Upper lobe of right lung (tissue), 1 donor: ENCODE data around the gene PF4V1. TPM values are rescaled to one million over a fixed set of nuclear protein-coding genes. Genes with fewer than 3 reads are reported as not detected.

Source experiments
- ATAC-seq: fragments of 200-7000 bp; cut with Tn5 transposase; one replicate; pipeline ENCODE4 v1.9.1; 2020; ENCODE audit warnings: mild to moderate bottlenecking, moderate library complexity
- DNase-seq: peaks from one replicate; pipeline ENCODE4 v3.0.0-alpha.2; 2020
- H3K27ac ChIP-seq: fragments of 200-600 bp; one replicate; pipeline ENCODE4 v1.8.0; 2022
- H3K27me3 ChIP-seq: fragments of 200-600 bp; one replicate; pipeline ENCODE4 v1.8.0; 2022; ENCODE audit warnings: mild to moderate bottlenecking
- H3K36me3 ChIP-seq: fragments of 200-600 bp; one replicate; pipeline ENCODE4 v1.8.0; 2022
- H3K4me1 ChIP-seq: fragments of 200-600 bp; one replicate; pipeline ENCODE4 v1.8.0; 2022
- H3K4me3 ChIP-seq: fragments of 200-600 bp; one replicate; pipeline ENCODE4 v1.8.0; 2022; ENCODE audit warnings: mild to moderate bottlenecking
- H3K9me3 ChIP-seq: fragments of 200-600 bp; one replicate; pipeline ENCODE4 v1.8.0; 2022
- intact Hi-C: fragments of 100-400 bp; cut with DNase I; formaldehyde crosslinking; loops from one replicate; pipeline ENCODE4 v1.11.0; 2022
- total RNA-seq: library from RNA; stranded (reverse); fragmentation: NEBNext Ultra II Directional; extraction: Animal tissue kit (Norgen Biotek cat#: 25700); gene quantifications from one replicate; pipeline ENCODE4 v1.2.1, GENCODE V29; 2021
- TF ChIP-seq, protein P1 (sequence below): fragments of 200-600 bp; IDR thresholded peaks from one replicate; pipeline ENCODE4 v1.8.0; 2022; ENCODE audit warnings: antibody characterized with exemption
- donor health status: DM: no; HTN: yes; CAD: no; lungs with severe emphysema.

The PF4V1 gene
- total RNA-seq, 1 donor from 2014 or later: not detected

- Histone ChIP-seq H3K27ac (no peak overlapping the region), H3K4me3 (no peak overlapping the region), H3K36me3 (no peaks in the 10 kb centered on the region), H3K27me3 (no peaks in the 10 kb centered on the region), H3K4me1 (peaks cover 9% of the 10 kb centered on the region), H3K9me3 (no peaks in the 10 kb centered on the region)
- TF ChIP-seq, protein P1, sequence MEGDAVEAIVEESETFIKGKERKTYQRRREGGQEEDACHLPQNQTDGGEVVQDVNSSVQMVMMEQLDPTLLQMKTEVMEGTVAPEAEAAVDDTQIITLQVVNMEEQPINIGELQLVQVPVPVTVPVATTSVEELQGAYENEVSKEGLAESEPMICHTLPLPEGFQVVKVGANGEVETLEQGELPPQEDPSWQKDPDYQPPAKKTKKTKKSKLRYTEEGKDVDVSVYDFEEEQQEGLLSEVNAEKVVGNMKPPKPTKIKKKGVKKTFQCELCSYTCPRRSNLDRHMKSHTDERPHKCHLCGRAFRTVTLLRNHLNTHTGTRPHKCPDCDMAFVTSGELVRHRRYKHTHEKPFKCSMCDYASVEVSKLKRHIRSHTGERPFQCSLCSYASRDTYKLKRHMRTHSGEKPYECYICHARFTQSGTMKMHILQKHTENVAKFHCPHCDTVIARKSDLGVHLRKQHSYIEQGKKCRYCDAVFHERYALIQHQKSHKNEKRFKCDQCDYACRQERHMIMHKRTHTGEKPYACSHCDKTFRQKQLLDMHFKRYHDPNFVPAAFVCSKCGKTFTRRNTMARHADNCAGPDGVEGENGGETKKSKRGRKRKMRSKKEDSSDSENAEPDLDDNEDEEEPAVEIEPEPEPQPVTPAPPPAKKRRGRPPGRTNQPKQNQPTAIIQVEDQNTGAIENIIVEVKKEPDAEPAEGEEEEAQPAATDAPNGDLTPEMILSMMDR: no peak
- intact Hi-C loops: no loop called here
- DNase-seq: no peak
- ATAC-seq: no peak
These were observed 7.8 kb downstream of the PF4V1 start for GRCh38 chr4:73860917-73861316.

DNA sequence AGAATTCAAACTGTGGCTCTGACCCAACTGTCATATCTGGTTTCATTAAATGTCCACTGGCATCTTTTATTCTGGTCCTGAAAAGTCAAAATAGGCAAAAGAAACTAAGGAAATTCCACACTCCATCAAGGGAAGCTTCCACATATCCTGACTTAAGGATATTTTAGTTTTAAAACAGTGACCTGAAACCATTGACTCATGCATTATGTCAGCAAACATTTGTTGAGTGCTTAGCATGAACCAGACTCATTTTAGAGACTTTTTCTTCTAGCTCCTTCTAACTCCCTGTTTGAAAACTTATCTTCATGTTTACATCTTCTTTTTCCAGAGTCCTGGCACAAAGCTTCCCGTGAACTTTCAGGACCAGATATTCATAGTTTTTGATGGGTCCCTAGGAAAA, 9.2 kb downstream of the PF4V1 start:
- Histone ChIP-seq H3K27me3 (no peaks in the 10 kb centered on the region), H3K9me3 (no peaks in the 10 kb centered on the region), H3K4me3 (no peak overlapping the region), H3K36me3 (no peaks in the 10 kb centered on the region), H3K4me1 (peaks cover 5% of the 10 kb centered on the region), H3K27ac (no peak overlapping the region)
- TF ChIP-seq, protein P1: no peak
- intact Hi-C loops: no loop called here
- DNase-seq (no peak), ATAC-seq (no peak)

GRCh38 chr4:73864365-73864764, 11.3 kb downstream of the PF4V1 start:
- Histone ChIP-seq H3K4me1 (peaks cover 5% of the 10 kb centered on the region), H3K27me3 (no peaks in the 10 kb centered on the region), H3K27ac (no peak overlapping the region), H3K9me3 (no peaks in the 10 kb centered on the region), H3K36me3 (no peaks in the 10 kb centered on the region), H3K4me3 (no peak overlapping the region)
- TF ChIP-seq, protein P1: peak; percentile 39
- no peak for ATAC-seq
- no peak for DNase-seq
- intact Hi-C loops: no loop called here

DNA sequence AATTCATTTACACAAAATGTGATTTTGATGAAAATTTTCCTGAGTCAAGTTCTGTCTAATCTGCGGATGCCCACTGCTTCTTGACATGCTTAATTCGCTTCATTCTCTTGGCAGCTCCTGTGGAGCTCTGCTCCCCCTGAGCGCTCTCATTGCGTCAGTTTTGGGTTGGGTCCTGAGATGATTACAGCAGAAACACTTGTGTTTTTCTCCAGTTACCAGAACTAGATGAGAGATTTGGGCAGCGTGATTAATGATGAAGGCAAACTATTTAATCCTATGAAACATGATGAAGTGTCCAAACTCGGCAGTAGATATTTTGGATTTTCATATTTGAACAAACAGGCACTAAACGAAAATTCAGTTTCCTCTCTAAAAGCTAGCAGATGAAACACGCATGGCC, 11.9 kb downstream of the PF4V1 start:
- H3K4me3 ChIP-seq: no peak overlapping the region
- TF ChIP-seq, protein P1: no peak
- peaks cover 3% of the 10 kb centered on the region for H3K4me1 ChIP-seq

GRCh38 chr4:73865431-73866096, 12.5 kb downstream of the PF4V1 start:
- ATAC-seq (no peak), DNase-seq (no peak)
- no peak overlapping the region for H3K4me3 ChIP-seq
- intact Hi-C loops: no loop called here
- no peak overlapping the region for H3K27ac ChIP-seq
- H3K27me3 ChIP-seq: no peaks in the 10 kb centered on the region
- H3K4me1 ChIP-seq: no peaks in the 10 kb centered on the region
- H3K36me3 ChIP-seq: no peaks in the 10 kb centered on the region
- TF ChIP-seq, protein P1: no peak
- no peaks in the 10 kb centered on the region for H3K9me3 ChIP-seq

More for the DNA sequence above, 11.9 kb downstream of the PF4V1 start:
- H3K36me3 ChIP-seq: no peaks in the 10 kb centered on the region
- intact Hi-C loops: no loop called here
- no peaks in the 10 kb centered on the region for H3K27me3 ChIP-seq
- no peak overlapping the region for H3K27ac ChIP-seq
- ATAC-seq (no peak), DNase-seq (no peak)
- no peaks in the 10 kb centered on the region for H3K9me3 ChIP-seq

DNA sequence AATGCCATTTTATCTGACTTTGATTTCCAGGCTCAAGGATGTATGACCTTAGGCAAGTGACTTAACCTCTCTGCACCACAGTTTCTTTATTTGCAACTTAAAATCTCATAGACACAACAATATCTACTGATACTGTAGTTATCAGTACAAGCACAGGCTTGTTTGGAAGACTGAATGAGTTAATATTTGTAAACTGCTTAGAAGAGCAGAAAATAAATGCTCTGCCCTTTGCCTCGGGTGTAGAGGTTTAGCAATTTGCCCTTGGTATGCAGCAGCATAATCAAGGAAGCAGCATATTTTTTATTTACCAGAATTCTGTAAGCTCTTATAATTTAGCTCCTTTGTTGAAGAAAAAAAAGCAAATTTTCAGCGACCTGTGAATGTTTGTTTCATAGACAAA, 13.2 kb downstream of the PF4V1 start:
- Histone ChIP-seq H3K27ac (no peak overlapping the region), H3K9me3 (no peaks in the 10 kb centered on the region), H3K4me3 (no peak overlapping the region), H3K36me3 (no peaks in the 10 kb centered on the region), H3K27me3 (no peaks in the 10 kb centered on the region), H3K4me1 (no peaks in the 10 kb centered on the region)
- intact Hi-C loops: no loop called here
- ATAC-seq (no peak), DNase-seq (no peak)
- TF ChIP-seq, protein P1: no peak
